H9 (cell line): ENCODE results near the gene HMGCS1. TPM values are rescaled to one million over a fixed set of nuclear protein-coding genes. Genes with fewer than 3 reads are reported as not detected.

Experiments used
- DNase-seq: peaks from one replicate; pipeline ENCODE4 v3.0.0-alpha.2; 2017
- H2AFZ ChIP-seq: one replicate; pipeline ENCODE4 v1.6.1; 2013; ENCODE audit warnings: mild to moderate bottlenecking, low read length, control low read depth, moderate library complexity
- H2AK5ac ChIP-seq: 2 replicates; pipeline ENCODE4 v1.6.1; 2013; ENCODE audit warnings: low read length, control low read depth, mixed read lengths; ENCODE audit not compliant: insufficient read length
- H2BK120ac ChIP-seq: one replicate; pipeline ENCODE4 v1.6.1; 2013; ENCODE audit warnings: low read depth, mild to moderate bottlenecking, low read length, control low read depth, inconsistent platforms; ENCODE audit not compliant: poor library complexity, severe bottlenecking
- H2BK12ac ChIP-seq: 2 replicates; pipeline ENCODE4 v1.6.1; 2013; ENCODE audit warnings: low read length, control low read depth, mixed read lengths, low read depth; ENCODE audit not compliant: insufficient read length
- H2BK15ac ChIP-seq: 2 replicates; pipeline ENCODE4 v1.6.1; 2013; ENCODE audit warnings: low read depth, low read length, control low read depth
- H2BK20ac ChIP-seq: one replicate; pipeline ENCODE4 v1.6.1; 2013; ENCODE audit warnings: low read depth, mild to moderate bottlenecking, low read length, control low read depth, inconsistent platforms; ENCODE audit not compliant: poor library complexity, severe bottlenecking
- H2BK5ac ChIP-seq: 2 replicates; pipeline ENCODE4 v1.6.1; 2013; ENCODE audit warnings: low read length, control low read depth, mixed read lengths; ENCODE audit not compliant: insufficient read length
- H3K14ac ChIP-seq: 2 replicates; pipeline ENCODE4 v1.6.1; 2013; ENCODE audit warnings: low read length, control low read depth; ENCODE audit not compliant: insufficient read depth
- H3K18ac ChIP-seq: 2 replicates; pipeline ENCODE4 v1.6.1; 2013; ENCODE audit warnings: low read depth, mild to moderate bottlenecking, mixed read lengths, low read length, control low read depth; ENCODE audit not compliant: insufficient read length
- H3K23ac ChIP-seq: 2 replicates; pipeline ENCODE4 v1.6.1; 2013; ENCODE audit warnings: low read length, control low read depth, mixed read lengths, low read depth; ENCODE audit not compliant: insufficient read length
- H3K23me2 ChIP-seq: 2 replicates; pipeline ENCODE4 v1.6.1; 2013; ENCODE audit warnings: low read depth, mild to moderate bottlenecking, mixed read lengths, low read length, control low read depth; ENCODE audit not compliant: insufficient read length, poor library complexity, severe bottlenecking
- H3K27ac ChIP-seq: 2 replicates; pipeline ENCODE4 v1.5.1; 2013; ENCODE audit warnings: low read length, control low read depth, mixed read lengths, low read depth; ENCODE audit not compliant: insufficient read length
- H3K27me3 ChIP-seq: 2 replicates; pipeline ENCODE4 v1.6.1; 2013; ENCODE audit warnings: low read length, control low read depth, inconsistent platforms; ENCODE audit not compliant: insufficient read depth
- H3K4ac ChIP-seq: 2 replicates; pipeline ENCODE4 v1.6.1; 2013; ENCODE audit warnings: low read depth, mild to moderate bottlenecking, control low read depth, inconsistent platforms, low read length, moderate library complexity
- H3K4me1 ChIP-seq: 2 replicates; pipeline ENCODE4 v1.6.1; 2013; ENCODE audit warnings: low read length, control low read depth, inconsistent platforms; ENCODE audit not compliant: insufficient read depth
- H3K4me2 ChIP-seq: 2 replicates; pipeline ENCODE4 v1.6.1; 2013; ENCODE audit warnings: low read length, control low read depth, mixed read lengths; ENCODE audit not compliant: insufficient read length, insufficient read depth
- H3K56ac ChIP-seq: 2 replicates; pipeline ENCODE4 v1.6.1; 2013; ENCODE audit warnings: low read depth, mild to moderate bottlenecking, mixed read lengths, low read length, control low read depth; ENCODE audit not compliant: insufficient read length
- H3K79me1 ChIP-seq: 2 replicates; pipeline ENCODE4 v1.6.1; 2013; ENCODE audit warnings: low read depth, mild to moderate bottlenecking, moderate library complexity, low read length, control low read depth, inconsistent platforms; ENCODE audit not compliant: insufficient read depth, poor library complexity, severe bottlenecking
- H3K79me2 ChIP-seq: 2 replicates; pipeline ENCODE4 v1.6.1; 2013; ENCODE audit warnings: low read length, control low read depth, inconsistent platforms; ENCODE audit not compliant: insufficient read depth
- H3K9ac ChIP-seq: 2 replicates; pipeline ENCODE4 v1.6.1; 2013; ENCODE audit warnings: low read length, control low read depth, mixed read lengths; ENCODE audit not compliant: insufficient read length; ENCODE audit errors: extremely low read depth
- H3K9me3 ChIP-seq: one replicate; pipeline ENCODE4 v1.6.1; 2013; ENCODE audit warnings: low read depth, low read length, inconsistent platforms; ENCODE audit not compliant: control insufficient read depth
- H3T11ph ChIP-seq: one replicate; pipeline ENCODE4 v1.6.1; 2013; ENCODE audit warnings: mild to moderate bottlenecking, low read length, control low read depth, inconsistent platforms
- H4K20me1 ChIP-seq: one replicate; pipeline ENCODE4 v1.6.1; 2013; ENCODE audit not compliant: control insufficient read depth, insufficient read length, insufficient read depth
- H4K5ac ChIP-seq: 2 replicates; pipeline ENCODE4 v1.6.1; 2013; ENCODE audit warnings: low read depth, mild to moderate bottlenecking, mixed read lengths, low read length, control low read depth; ENCODE audit not compliant: insufficient read length
- H4K8ac ChIP-seq: replicated peaks from 2 replicates; pipeline ENCODE4 v1.6.1; 2013; ENCODE audit warnings: low read length, control low read depth, mixed read lengths, low read depth; ENCODE audit not compliant: insufficient read length
- H4K91ac ChIP-seq: 2 replicates; pipeline ENCODE4 v1.6.1; 2013; ENCODE audit warnings: low read depth, mild to moderate bottlenecking, moderate library complexity, mixed read lengths, low read length, control low read depth; ENCODE audit not compliant: insufficient read length
- H3K27ac Mint-ChIP-seq, 3 experiments: 2 replicates in 2 of 3; 3 replicates in 1 of 3; pipeline ENCODE4 v1.8.0; 2020 to 2021; ENCODE audit warnings: mixed read lengths in 3 of 3, mild to moderate bottlenecking in 1 of 3, moderate library complexity in 1 of 3
- H3K27me3 Mint-ChIP-seq: 2 replicates; pipeline ENCODE4 v1.8.0; 2021; ENCODE audit warnings: low read depth, mild to moderate bottlenecking, moderate library complexity, mixed read lengths
- H3K36me3 Mint-ChIP-seq, 3 experiments: 2 replicates in 2 of 3; 3 replicates in 1 of 3; pipeline ENCODE4 v1.8.0; 2020 to 2021; ENCODE audit warnings: low read depth in 3 of 3, mixed read lengths in 3 of 3; ENCODE audit not compliant: insufficient read depth in 1 of 3
- H3K4me1 Mint-ChIP-seq, 2 experiments: 2 replicates each; pipeline ENCODE4 v1.8.0; 2020; ENCODE audit warnings: mixed read lengths in 2 of 2
- H3K4me3 Mint-ChIP-seq, 2 experiments: 2 replicates in 1 of 2; 3 replicates in 1 of 2; pipeline ENCODE4 v1.8.0; 2020 to 2021; ENCODE audit warnings: mild to moderate bottlenecking in 2 of 2, mixed read lengths in 2 of 2, moderate library complexity in 1 of 2
- H3K9me3 Mint-ChIP-seq, 2 experiments: 2 replicates in 1 of 2; 3 replicates in 1 of 2; pipeline ENCODE4 v1.8.0; 2020; ENCODE audit warnings: mild to moderate bottlenecking in 2 of 2, mixed read lengths in 2 of 2, moderate library complexity in 1 of 2
- CTCF ChIP-seq: fragments of 200-600 bp; sonication (generic); conservative IDR thresholded peaks from 3 replicates; pipeline ENCODE4 v1.8.0; 2021; ENCODE audit warnings: antibody characterized with exemption, mild to moderate bottlenecking
- WGBS: extraction: QIAGEN DNeasy Blood & Tissue Kit; methylation state at CpG from one replicate; pipeline ENCODE4 v1.1.7; 2013; ENCODE audit warnings: missing lambda C conversion rate, low lambda C conversion rate, mixed read lengths; ENCODE audit not compliant: insufficient read length; ENCODE audit errors: extremely low coverage; 5-methylcytosine and 5-hydroxymethylcytosine counted together
- total RNA-seq: library from RNA; stranded (reverse); gene quantifications from 2 replicates; pipeline ENCODE4 v1.2.1, GENCODE V29; 2021

HMGCS1 gene
- total RNA-seq, 1 experiment from 2014 or later, result 147 TPM

- Histone ChIP-seq H2BK20ac (no peak overlapping the region), H2BK15ac (no peak overlapping the region), H3K14ac (no peak overlapping the region), H4K91ac (no peak overlapping the region), H3K18ac (no peak overlapping the region), H2BK5ac (no peak overlapping the region), H3K27me3 (no peaks in the 10 kb centered on the region), H3K4me2 (no peak overlapping the region), H3K9me3 (no peaks in the 10 kb centered on the region), H4K20me1 (peaks cover 3% of the 10 kb centered on the region), H3K56ac (no peak overlapping the region), H3K23ac (no peak overlapping the region), H4K8ac (no peak overlapping the region), H3T11ph (no peak overlapping the region), H3K27ac (no peak overlapping the region), H3K23me2 (peaks cover 13% of the 10 kb centered on the region), H4K5ac (no peak overlapping the region), H2AFZ (no peak overlapping the region), H2AK5ac (no peak overlapping the region), H3K79me2 (peaks cover 24% of the 10 kb centered on the region; the same call in 1 of the 2 replicates), H3K79me1 (no peaks in the 10 kb centered on the region), H3K4me1 (peaks cover 3% of the 10 kb centered on the region; the same call in 1 of the 2 replicates), H2BK120ac (no peak overlapping the region), H3K4ac (no peak overlapping the region), H2BK12ac (no peak overlapping the region), H3K9ac (no peak overlapping the region)
- Mint-ChIP-seq H3K27ac (no peak overlapping the region), H3K36me3 (peaks cover 11 to 25% (median 12%) of the 10 kb centered on the region in 3 experiments), H3K27me3 (peaks cover 1% of the 10 kb centered on the region), H3K4me1 (peaks cover 24 to 27% of the 10 kb centered on the region in 2 experiments), H3K4me3 (no peak overlapping the region; a peak in 1 of 5 replicates), H3K9me3 (peaks cover 2 to 10% of the 10 kb centered on the region in 2 experiments; a peak in 4 of 5 replicates)
- no peak for TF ChIP-seq CTCF
- DNase-seq, result no peak
- no CpG with 5 or more reads among the region's 3 CpGs for WGBS
Observed at GRCh38 chr5:43315682-43316081, 2.5 kb upstream of the HMGCS1 start.
